Endometrial microvascular endothelial cells (primary cell): ENCODE results near the gene CAPZA1. TPM values are rescaled to one million over a fixed set of nuclear protein-coding genes. Genes with fewer than 3 reads are reported as not detected.
"Not testable (repeated sequence)": the region's sequence is repeated elsewhere in the genome, so short reads cannot be mapped to it uniquely, and the experiment has no call there.

Experiments used
- in situ Hi-C: cut with HindIII; loops from 2 replicates; pipeline ENCODE4 v1.10.0; 2017; ENCODE audit warnings: low sequenced_read_pairs, low pct_unique_long_range_greater_than_20kb; ENCODE audit errors: inconsistent ontology term
- total RNA-seq: library from RNA; depleted of rRNA; stranded (reverse); fragments of >200 nt; gene quantifications from one replicate; pipeline ENCODE4 v1.2.3, GENCODE V29; 2015; ENCODE audit errors: inconsistent ontology term

The CAPZA1 gene
- 295 TPM for total RNA-seq

DNA sequence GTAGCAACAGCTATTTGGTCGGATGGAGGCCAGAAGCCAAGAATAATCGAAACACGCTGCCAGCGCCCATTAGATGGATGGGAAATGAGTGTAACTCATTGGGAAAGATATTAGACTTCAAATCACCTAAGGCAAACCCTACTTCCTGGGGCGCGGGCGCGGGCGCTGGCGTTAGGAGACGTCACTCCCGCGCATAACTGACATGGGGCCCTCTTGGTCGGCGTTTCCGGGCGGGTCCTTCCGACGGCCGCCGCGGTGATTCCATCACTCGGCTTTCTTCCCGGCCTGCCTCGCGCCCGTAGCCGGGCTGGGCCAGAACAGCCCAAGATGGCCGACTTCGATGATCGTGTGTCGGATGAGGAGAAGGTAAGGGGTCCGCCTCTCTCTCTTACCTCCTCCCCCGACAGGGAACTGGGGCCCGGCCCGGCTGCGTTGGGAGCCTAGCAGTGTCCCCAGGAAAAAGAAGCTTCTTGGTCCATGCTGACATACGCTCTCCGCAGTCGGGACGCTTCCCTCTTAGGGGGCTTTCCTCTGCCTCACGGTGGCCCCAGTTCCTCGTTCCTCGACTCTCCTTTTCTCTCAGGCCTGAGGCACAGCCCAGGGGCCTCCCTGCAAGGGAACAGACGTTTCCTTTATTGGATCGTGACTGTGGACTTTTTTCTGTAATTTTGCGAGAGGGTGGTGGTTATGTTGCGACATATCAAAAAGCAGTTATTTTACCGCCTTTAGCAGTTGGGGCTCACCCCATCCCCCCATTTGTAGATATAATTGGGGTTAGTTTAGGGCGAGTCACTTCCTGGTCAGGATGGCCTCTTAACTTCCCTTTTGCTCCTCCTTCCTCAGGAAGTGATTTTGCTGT lies at the start of gene CAPZA1:
CAPZA1 (plus strand) TSS at position 315 of the 859 bp plus-strand sequence; CDS start at position 328, 13 bp downstream.
- in situ Hi-C loops, result no loop called here

DNA sequence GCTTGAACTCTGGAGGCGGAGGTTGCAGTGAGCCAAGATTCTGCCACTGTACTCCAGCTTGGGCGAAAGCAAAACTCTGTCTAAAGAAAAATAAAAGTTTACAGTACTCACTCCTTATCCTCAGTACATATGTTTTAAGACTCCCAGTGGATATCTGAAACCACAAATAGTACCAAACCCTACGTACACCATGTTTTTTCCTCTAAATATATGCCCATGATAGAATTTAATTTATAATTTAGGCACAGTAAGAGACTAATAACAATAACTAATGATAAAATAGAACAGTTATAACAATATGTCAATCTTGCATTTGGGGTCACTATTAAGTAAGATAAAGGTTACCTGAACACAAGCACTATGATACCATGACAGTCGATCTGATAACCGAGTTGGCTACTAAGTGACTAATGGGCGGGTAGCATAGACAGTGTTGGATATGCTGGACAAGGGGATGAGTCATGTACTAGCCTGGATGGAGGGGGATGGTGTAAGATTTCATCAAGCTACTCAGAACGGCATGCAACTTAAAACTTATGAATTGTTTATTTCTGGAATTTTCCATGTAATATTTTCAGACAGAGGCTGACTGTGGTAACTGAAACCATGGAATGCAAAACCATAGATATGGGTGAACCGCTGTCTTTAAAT lies 44.4 kb upstream of the CAPZA1 start:
- in situ Hi-C loops, result no loop called here

DNA sequence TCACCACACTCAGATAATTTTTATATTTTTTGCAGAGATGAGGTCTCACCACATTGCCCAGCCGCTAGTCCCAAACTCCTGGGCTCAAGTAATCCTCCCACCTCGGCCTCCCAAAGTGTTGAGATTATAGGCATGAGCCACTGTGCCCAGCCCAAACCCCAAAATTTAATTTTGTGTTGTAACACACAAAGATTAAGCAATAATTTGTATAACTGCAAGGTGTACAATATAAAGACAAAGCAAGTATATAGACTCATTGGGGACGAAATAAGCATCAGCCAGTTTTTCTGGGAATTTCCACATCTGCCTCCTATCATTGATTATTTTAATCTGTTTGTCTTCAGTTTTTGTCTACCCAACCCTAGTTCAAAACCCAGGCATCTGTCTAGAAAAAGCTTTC lies 43.4 kb upstream of the CAPZA1 start:
- in situ Hi-C loops, result no loop called here

DNA sequence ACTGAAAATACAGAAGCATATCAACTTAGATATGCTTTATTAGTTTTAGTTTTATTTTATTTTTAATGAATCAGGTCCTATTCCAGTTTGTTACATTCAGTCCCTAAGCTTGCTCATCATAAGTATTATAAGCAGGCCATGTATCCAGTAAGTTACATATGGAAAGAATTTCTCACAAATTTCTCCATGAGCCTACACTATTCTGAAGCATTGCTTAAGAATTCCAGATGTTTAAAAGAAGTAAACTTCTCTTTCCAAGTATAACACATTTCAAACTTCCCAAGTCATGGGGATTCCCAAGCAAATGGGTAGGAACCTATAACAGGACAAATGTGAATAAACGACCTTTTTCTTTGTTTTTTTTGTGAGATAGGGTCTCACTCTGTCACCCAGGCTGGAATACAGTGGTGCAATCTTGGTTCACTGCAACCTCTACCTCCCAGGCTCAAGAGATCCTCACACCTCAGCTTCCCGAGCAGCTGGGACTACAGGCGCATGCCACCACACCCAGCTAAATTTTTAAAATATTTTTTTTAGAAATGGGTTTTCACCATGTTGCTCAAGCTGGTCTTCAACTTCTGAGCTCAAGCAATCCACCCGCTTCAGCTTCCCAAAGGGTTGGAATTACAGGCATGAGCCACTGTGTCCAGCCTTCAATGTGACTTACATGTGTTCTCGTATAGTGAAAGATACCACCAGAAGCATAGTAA lies 39.7 kb upstream of the CAPZA1 start:
- in situ Hi-C loops, result no loop called here

DNA sequence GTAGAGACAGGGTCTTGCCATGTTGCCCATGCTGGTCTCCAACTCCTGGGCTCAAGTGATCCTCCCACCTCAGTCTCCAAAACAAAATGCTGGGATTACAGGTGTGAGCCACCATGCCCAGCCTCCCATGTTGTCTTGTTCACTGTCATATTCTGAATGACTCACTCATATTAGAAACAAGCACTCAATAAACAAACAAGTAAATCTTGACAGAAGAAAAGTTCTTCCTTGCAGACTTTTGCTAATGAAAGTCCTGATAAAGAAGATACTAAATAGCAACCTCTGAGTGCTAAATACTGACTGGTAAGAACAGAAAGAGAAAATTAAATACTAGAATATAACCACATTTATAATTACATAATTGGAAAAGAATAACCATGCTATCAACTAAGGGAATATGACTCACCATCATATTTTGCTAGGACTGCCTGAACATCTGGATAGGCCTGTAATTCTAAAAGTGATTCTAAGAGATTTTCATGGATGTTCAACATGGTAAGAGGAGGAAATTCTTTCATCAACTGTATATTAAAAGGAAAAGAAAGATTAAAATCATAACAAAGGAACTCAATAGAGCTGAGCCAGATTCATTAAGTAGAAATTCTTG lies 37.9 kb upstream of the CAPZA1 start:
- in situ Hi-C loops, result no loop called here

DNA sequence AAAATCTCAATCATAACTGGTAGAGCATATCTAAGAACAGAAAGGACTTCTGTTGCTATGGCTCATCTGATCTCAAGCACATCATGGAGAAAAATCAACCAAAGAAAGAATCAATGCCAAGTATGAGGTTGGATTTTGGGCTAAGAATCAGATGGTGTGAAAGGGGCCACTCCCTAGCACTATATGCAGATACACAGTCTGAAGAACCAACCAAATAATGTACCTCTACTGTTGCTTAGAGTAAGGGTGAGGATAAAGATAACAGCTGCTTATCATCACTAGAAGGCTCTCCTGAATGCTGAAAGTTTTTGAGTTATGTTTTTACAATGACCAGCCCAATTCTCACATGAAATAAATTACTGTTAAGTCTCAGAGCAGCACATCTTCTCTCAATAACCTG lies 36.3 kb upstream of the CAPZA1 start:
- in situ Hi-C loops, result no loop called here

DNA sequence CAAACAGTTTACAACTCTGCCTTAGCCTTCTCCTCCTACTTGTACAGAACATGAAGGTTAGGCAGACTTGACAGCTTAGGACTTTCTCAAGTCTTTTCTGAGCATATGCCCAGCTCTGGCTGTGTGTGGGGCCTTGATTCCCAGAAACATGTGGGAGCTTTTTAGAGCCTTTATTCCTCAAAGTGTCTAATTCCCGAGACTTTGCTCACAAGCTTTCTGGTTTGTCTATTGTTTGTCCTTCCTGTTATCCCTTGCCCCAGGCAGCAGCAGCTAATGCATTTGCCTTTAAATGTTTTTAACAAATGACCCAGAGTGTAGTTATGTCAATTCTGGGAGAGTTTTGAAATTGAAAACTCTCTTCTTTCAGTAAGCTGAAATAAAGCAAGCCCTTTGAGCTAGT lies 29.9 kb upstream of the CAPZA1 start:
- in situ Hi-C loops, result no loop called here

DNA sequence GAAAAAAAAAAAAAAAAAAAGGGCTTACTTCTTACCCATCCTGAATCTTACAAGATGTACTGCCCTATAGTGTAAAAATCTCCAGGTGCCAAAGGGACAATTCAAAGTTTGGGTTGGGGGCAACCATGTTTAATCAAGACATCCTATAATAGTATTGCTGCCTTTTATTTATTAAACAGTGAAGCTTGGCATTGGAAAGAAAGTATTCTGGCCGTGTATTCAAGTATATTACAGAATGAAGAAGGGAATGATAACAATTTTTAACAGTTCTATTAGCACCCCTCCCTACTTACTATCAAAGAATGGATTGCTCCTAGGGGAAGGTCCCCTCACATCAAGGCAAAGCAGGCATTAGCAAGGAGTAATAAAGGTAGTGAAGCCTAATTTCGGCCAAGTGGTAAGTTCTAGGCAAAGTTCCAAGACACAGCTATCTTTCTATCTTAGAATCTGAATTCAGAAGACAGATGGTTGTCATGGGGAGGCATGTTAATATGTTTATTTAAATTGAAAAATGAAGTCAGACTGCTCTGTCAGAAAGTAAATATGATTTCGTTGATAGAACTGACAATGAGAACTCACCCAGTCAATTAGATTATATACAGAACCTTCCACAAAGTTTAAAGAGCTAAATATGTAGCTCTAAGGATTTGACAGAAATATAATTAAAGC lies 25.3 kb upstream of the CAPZA1 start:
- in situ Hi-C loops, result no loop called here

DNA sequence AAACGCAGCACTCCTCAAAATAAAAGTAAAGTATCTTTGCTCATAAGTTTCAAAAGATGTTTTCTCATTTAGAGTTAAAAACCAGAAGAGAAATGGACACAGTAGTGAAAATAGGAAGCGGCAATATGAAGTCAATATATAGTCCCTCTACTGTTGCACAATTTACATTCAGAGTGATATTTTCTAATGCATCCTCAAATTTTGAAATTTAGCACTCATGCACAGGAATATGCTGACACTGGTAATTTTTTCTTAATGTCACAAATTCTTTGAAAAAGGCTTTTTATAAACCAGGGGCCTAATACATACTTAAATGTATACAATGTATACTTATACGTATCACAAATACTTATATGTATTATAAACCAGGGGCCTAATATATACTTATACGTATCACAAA lies 20.2 kb upstream of the CAPZA1 start:
- in situ Hi-C loops, result no loop called here

DNA sequence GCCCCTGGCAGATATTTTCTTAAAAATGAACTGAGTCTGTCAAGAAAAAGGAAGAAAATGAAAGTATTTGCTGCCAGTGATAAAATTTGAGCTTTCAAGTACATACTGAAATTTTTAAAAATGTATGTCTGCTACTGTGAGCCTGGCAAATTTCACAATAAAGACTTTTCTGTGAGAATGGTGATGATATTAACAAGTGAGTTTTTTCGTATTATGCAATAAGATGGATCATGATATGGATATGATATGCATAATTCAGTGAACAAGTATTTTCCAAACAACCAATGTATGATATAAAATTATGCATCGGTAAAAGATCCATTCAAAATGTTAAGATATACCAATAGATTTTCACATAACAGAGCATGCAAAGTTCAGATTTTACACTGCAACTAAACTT lies 16.6 kb upstream of the CAPZA1 start:
- in situ Hi-C loops, result no loop called here

DNA sequence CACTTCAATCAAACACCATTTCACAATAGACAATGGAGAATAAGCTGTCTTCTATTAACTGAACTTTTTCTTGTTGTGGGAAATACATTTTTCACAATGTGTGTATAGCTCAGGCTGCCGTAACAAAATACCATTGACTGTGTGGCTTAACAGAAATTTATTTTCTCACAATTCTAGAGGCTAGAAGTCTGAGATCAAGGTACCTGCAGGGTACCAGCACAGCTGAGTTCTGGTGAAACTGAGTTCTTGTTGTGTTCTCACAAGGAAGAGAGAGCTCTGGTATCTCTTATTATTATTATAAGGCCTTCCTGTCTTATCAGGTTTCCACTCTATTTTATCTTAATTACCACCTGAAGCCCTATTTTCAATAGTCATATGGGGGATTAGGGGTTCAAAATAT lies 16.1 kb upstream of the CAPZA1 start:
- in situ Hi-C loops, result no loop called here

DNA sequence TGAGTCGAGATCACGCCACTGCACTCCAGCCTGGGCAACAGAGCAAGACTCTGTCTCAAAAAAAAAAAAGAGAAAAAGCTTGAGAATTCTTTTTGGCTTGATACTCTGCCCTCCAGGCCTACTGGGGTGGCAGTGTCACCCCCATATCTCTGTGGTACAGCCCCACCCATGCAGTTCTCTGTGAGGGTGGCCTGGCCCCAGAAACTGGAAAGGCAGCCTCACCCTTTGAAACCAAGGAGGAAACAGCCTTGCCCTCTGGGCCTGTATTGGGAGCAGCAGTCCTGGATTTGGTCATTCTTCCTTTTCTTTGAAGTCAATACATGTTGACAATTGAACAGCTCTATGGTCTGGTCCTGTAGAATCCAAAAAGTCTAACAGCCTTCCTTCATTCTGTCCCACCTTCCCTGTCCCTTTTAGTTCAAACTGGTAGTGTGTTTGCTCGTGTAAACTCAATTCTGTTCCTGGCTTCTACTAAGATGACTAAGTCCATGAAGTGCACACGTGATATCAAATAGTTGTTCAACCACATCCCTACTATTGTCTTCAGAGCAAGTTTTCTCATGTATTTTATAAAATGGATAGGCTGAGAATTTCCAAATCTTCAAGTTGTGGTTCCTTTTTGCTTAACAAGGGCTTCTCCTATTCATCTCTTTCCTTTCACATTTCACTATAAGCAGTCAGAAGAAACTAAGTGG lies 13.9 kb upstream of the CAPZA1 start:
- in situ Hi-C loops, result no loop called here

DNA sequence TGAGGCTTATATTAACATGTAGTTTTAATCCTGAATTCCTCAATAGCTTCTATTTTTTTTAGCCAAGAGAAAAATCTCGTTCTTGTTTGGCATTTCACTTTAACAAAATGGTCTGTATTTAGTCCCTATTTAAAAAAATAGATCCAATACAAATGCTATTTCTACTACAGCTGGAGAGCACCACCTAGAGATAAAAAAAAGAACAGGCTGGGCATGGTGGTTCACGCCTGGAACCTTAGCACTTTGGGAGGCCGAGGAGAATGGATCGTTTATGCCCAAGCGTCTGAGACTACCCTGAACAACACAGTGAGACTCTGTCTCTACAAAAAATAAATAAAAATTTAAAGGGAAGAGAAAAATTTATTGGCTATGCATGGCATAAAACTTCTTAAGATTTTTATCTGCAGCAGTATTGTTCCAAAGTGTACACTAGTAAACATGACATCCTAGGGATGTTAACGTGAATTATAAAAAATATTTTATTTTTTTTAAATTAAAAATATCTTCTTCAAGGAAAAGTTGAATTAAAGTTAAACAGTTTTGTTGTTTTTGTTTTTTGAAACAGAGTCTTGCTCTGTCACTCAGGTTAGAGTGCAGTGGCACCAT lies 5.1 kb upstream of the CAPZA1 start:
- in situ Hi-C loops, result no loop called here

DNA sequence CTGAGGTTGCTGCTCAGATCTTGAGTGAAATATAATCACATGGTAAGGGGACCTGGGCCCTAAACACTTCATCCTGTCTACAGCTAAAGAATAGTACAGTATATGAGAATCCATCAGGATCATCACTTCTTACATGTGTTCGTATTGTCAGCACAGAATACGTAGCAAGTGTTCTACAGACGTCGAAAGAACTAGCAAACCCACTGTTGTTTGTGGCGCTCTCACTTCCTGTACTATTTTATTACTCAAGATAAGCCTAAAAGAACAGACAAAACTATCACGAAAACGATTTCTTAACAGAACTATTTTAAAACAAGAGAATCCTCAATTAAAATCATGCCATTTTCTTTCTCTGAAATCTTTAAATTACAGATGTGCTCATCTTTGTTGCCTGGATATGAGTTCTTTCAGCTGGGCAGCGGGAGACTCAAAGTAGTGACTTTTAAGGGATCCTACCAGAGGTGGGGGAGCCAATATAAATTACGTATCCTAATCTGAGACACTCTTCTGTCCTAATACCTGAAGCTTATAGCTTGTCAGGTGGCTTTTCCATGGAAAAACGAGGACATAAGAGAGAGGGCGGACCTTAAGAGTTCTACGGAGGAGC lies 1.4 kb upstream of the CAPZA1 start:
- in situ Hi-C loops, result no loop called here

DNA sequence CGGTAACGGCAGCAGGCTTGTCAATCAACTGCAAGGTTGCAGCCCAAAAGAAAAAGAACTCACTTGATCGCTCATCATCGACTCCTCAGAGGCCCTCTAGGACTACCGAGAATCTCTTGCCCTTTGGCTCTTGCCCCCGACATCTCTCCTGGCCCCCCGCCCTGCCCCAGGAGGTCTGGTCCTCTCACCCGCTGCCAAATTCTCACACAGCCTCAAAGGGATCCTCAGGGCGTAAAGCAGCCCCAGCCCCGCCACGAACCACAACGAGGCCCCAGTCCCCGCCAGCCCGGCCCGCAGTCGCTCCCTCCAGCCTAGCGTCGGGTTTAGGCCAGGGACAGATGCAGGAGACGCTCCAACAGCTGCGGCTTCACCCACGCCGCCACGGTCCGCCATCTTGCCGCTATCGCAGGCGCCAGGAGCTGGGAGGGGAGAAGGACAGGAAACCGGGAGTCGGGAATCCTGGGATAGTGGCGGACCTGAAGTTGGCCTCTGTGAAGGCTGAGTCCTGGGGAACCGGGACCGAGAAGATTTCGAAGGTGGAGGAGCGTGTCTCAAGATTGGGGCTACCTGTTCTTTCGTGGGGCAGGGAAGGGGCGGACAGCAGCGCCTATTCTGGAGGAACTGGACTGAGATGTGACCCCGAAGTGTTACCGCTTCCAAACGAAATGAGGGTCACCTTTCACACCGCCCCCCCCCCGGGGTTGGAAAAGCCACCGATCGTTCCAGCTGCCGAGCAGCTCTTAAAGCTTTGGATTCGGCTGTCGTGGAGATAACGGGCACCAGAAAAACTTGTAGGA lies 713 bp upstream of the CAPZA1 start, which contains the start of gene ST7L:
ST7L (minus strand) TSS at position 421 of the 797 bp plus-strand sequence; CDS start at position 393, 28 bp downstream.
- in situ Hi-C loops, result no loop called here

DNA sequence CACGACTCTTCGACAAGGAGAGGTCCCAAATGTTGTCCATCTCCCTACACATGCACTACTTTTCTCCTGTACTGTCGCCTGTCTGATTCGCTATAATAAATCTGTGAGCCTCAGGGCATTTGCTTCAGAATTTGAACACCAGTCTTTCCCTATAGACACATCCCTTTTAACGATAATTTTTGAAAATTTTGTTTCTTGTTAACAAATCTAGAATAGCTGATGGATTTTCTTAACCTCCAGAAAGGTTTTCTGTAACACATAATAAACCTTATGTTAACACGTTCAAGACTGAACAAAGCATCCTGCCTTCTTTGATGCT lies 704 bp downstream of the CAPZA1 start:
- in situ Hi-C loops, result no loop called here

DNA sequence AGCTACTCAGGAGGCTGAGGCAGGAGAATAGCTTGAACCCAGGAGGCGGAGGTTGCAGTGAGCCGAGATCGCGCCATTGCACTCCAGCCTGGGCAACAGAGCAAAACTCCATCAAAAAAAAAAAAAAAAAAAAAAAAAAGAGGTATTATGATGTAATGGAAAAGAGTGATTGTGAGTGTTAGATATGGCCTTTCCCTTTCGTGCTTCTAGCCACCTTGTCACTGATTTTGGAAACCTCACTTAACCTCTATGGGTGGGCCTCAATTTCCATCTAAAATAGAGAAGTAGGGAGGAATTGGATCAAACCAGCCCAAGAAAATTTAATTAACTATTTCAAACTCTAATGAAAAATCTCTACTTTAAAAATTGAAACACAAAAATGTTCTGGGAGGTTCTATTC lies 4.9 kb downstream of the CAPZA1 start:
- in situ Hi-C loops, result not testable (repeated sequence)
